ENCODE results near the gene ZNF609.
"Not testable (repeated sequence)": the region's sequence is repeated elsewhere in the genome, so short reads cannot be mapped to it uniquely, and the experiment has no call there.

The ZNF609 gene

GRCh38 chr15:64455961-64456371 is 4.4 kb upstream of the ZNF609 start:
- DNase-seq (ENCODE audit: low read depth in 3 of 3) = no peak

- no peak for DNase-seq (ENCODE audit: low read depth in 3 of 3)
These were observed 3.7 kb upstream of the ZNF609 start for GRCh38 chr15:64456634-64457108.

- DNase-seq (ENCODE audit: low read depth in 3 of 3) = no peak
These were observed 1.2 kb upstream of the ZNF609 start for GRCh38 chr15:64459066-64459781.

- peak; percentile 8 to 18 (median 12) for DNase-seq (ENCODE audit: low read depth in 3 of 3)
These were observed 644 bp downstream of the ZNF609 start for GRCh38 chr15:64460724-64461720.

GRCh38 chr15:64461721-64462162 is 1.4 kb downstream of the ZNF609 start:
- DNase-seq (ENCODE audit: low read depth in 3 of 3) = peak; percentile 6 to 19 (median 10)

- no peak for DNase-seq (ENCODE audit: low read depth in 3 of 3)
These were observed 2.1 kb downstream of the ZNF609 start for GRCh38 chr15:64462492-64462891.

GRCh38 chr15:64464276-64465005 is 4.1 kb downstream of the ZNF609 start:
- no peak for DNase-seq (ENCODE audit: low read depth in 3 of 3)

- DNase-seq (ENCODE audit: low read depth in 3 of 3) = no peak
These were observed 6.2 kb downstream of the ZNF609 start for GRCh38 chr15:64466408-64467141.

- no peak for DNase-seq (ENCODE audit: low read depth in 3 of 3)
These were observed 11.8 kb downstream of the ZNF609 start for GRCh38 chr15:64472161-64472560.

- DNase-seq (ENCODE audit: low read depth in 3 of 3) = no peak
These were observed 14.5 kb downstream of the ZNF609 start for GRCh38 chr15:64474846-64475245.

- no peak for DNase-seq (ENCODE audit: low read depth in 3 of 3)
These were observed 16.2 kb downstream of the ZNF609 start for GRCh38 chr15:64476550-64476949.

GRCh38 chr15:64478863-64479262 is 18.5 kb downstream of the ZNF609 start:
- no peak for DNase-seq (ENCODE audit: low read depth in 3 of 3)

- no peak for DNase-seq (ENCODE audit: low read depth in 3 of 3)
These were observed 20.5 kb downstream of the ZNF609 start for GRCh38 chr15:64480891-64481290.

- DNase-seq (ENCODE audit: low read depth in 3 of 3) = no peak
These were observed 23.4 kb downstream of the ZNF609 start for GRCh38 chr15:64483749-64484148.

GRCh38 chr15:64485796-64486195 is 25.4 kb downstream of the ZNF609 start:
- no peak for DNase-seq (ENCODE audit: low read depth in 3 of 3)

GRCh38 chr15:64490598-64491259 is 30.4 kb downstream of the ZNF609 start:
- DNase-seq (ENCODE audit: low read depth in 3 of 3) = no peak

GRCh38 chr15:64493641-64494040 is 33.3 kb downstream of the ZNF609 start:
- DNase-seq (ENCODE audit: low read depth in 3 of 3) = no peak

- DNase-seq (ENCODE audit: low read depth in 3 of 3) = not testable (repeated sequence)
These were observed 35.6 kb downstream of the ZNF609 start for GRCh38 chr15:64495968-64496367.

- DNase-seq (ENCODE audit: low read depth in 3 of 3) = no peak
These were observed 40.5 kb downstream of the ZNF609 start for GRCh38 chr15:64500695-64501395.

- DNase-seq (ENCODE audit: low read depth in 3 of 3) = no peak
These were observed 41.0 kb downstream of the ZNF609 start for GRCh38 chr15:64501396-64501715.
